B cell (primary cell): ENCODE data around the gene ZDHHC1. TPM values are rescaled to one million over a fixed set of nuclear protein-coding genes. Genes with fewer than 3 reads are reported as not detected.

Experiments
- ATAC-seq: fragments of 200-7000 bp; cut with Tn5 transposase; one replicate; pipeline ENCODE4 v1.10.0; 2021; ENCODE audit warnings: low read depth, mild to moderate bottlenecking, moderate number of reproducible peaks, moderate library complexity
- CTCF ChIA-PET: fragments of 350-600 bp; sonication (Branson Sonifier 250); formaldehyde crosslinking; loops from one replicate; lab custom pipeline; 2021; ENCODE audit warnings: antibody characterized with exemption, inconsistent platforms; lab: Charles Lee
- POLR2A ChIA-PET: fragments of 350-600 bp; sonication (Branson Sonifier 250); formaldehyde crosslinking; loops from one replicate; lab custom pipeline; 2021; ENCODE audit warnings: antibody characterized with exemption; lab: Charles Lee
- DNase-seq: peaks from one replicate; pipeline ENCODE4 v3.0.0; 2013
- H2AFZ ChIP-seq: 2 replicates; pipeline ENCODE4 v1.6.1; 2012; ENCODE audit warnings: mild to moderate bottlenecking, low read depth, low read length; ENCODE audit not compliant: insufficient read depth, poor library complexity, severe bottlenecking
- H3K27ac ChIP-seq, 2 donors: 1 replicate in 1 of 2; 2 replicates in 1 of 2; pipeline ENCODE4 v1.5.1; 2012 to 2013; ENCODE audit warnings: low read length in 2 of 2, mild to moderate bottlenecking in 2 of 2, moderate library complexity in 1 of 2
- H3K27me3 ChIP-seq, 4 experiments: fragments of 200-600 bp in 1 of 4; sonication (generic) in 1 of 4; replicated peaks in 1 of 4; 1 replicate in 2 of 4; 2 replicates in 2 of 4; pipeline versions ENCODE4 v1.6.1 to v1.7.0; 2013 to 2016; ENCODE audit warnings: low read length in 3 of 4, mild to moderate bottlenecking in 2 of 4, mixed read lengths in 1 of 4, moderate library complexity in 1 of 4; ENCODE audit not compliant: insufficient read depth in 4 of 4, control insufficient read depth in 3 of 4; ENCODE audit errors: control extremely low read depth in 1 of 4
- H3K36me3 ChIP-seq, 2 experiments: replicated peaks in 1 of 2; 1 replicate in 1 of 2; 2 replicates in 1 of 2; pipeline versions ENCODE4 v1.6.1 to v1.7.1; 2013; ENCODE audit warnings: low read length in 1 of 2; ENCODE audit not compliant: insufficient read depth in 2 of 2, control insufficient read depth in 1 of 2; ENCODE audit errors: control extremely low read depth in 1 of 2, extremely low read depth in 1 of 2
- H3K4me1 ChIP-seq, 2 donors: fragments of 200-600 bp in 1 of 2; sonication (generic) in 1 of 2; 1 replicate in 1 of 2; 2 replicates in 1 of 2; pipeline versions ENCODE4 v1.5.1 to v1.6.1; 2013 to 2017; ENCODE audit warnings: low read length in 2 of 2; ENCODE audit not compliant: control insufficient read depth in 2 of 2, insufficient read depth in 2 of 2
- H3K4me2 ChIP-seq: replicated peaks from 2 replicates; pipeline ENCODE3; 2012; ENCODE audit warnings: mild to moderate bottlenecking, low read depth, low read length; ENCODE audit not compliant: poor library complexity, severe bottlenecking
- H3K4me3 ChIP-seq, 5 experiments: fragments of 200-600 bp in 1 of 5; sonication (generic) in 1 of 5; 1 replicate in 3 of 5; 2 replicates in 2 of 5; pipeline versions ENCODE4 v1.5.1 to v1.7.0; 2011 to 2016; ENCODE audit warnings: low read length in 4 of 5, mild to moderate bottlenecking in 4 of 5, low read depth in 2 of 5, control low read depth in 1 of 5, moderate library complexity in 1 of 5; ENCODE audit not compliant: insufficient read depth in 1 of 5; ENCODE audit errors: control extremely low read depth in 1 of 5, extremely low read depth in 1 of 5
- H3K79me2 ChIP-seq: fragments of 200-600 bp; sonication (generic); one replicate; pipeline ENCODE4 v1.6.0; 2016; ENCODE audit warnings: low read length; ENCODE audit not compliant: control insufficient read depth, insufficient read depth
- H3K9ac ChIP-seq: fragments of 200-600 bp; sonication (generic); 2 replicates; pipeline ENCODE4 v1.6.1; 2017; ENCODE audit warnings: mild to moderate bottlenecking, low read length, moderate library complexity
- H3K9me3 ChIP-seq, 3 donors: one replicate each; pipeline versions ENCODE4 v1.6.1 to v1.7.1; 2013; ENCODE audit warnings: low read length in 2 of 3; ENCODE audit not compliant: control insufficient read depth in 2 of 3, insufficient read depth in 1 of 3; ENCODE audit errors: control extremely low read depth in 1 of 3
- H4K20me1 ChIP-seq: 2 replicates; pipeline ENCODE4 v1.6.0; 2012; ENCODE audit warnings: mild to moderate bottlenecking, low read length; ENCODE audit not compliant: insufficient read depth, control insufficient read depth, poor library complexity, severe bottlenecking
- H3K27ac Mint-ChIP-seq: one replicate; pipeline ENCODE4 v1.8.0; 2021; ENCODE audit warnings: mixed read lengths
- H3K27me3 Mint-ChIP-seq: one replicate; pipeline ENCODE4 v1.8.0; 2021; ENCODE audit warnings: mixed read lengths
- H3K4me1 Mint-ChIP-seq: one replicate; pipeline ENCODE4 v1.8.0; 2021; ENCODE audit warnings: mixed read lengths
- H3K4me3 Mint-ChIP-seq: one replicate; pipeline ENCODE4 v1.8.0; 2021; ENCODE audit warnings: mixed read lengths
- H3K9me3 Mint-ChIP-seq: one replicate; pipeline ENCODE4 v1.8.0; 2022; ENCODE audit warnings: mixed read lengths; ENCODE audit not compliant: insufficient read depth
- EZH2 ChIP-seq: IDR thresholded peaks from 2 replicates; pipeline ENCODE4 v1.6.1; 2012; ENCODE audit warnings: borderline replicate concordance, low read depth, mild to moderate bottlenecking, moderate library complexity, low read length; ENCODE audit not compliant: insufficient read depth, poor library complexity, severe bottlenecking
- WGBS: methylation state at CpG from one replicate; pipeline ENCODE4 v1.1.5; 2013; ENCODE audit warnings: missing lambda C conversion rate; ENCODE audit not compliant: insufficient coverage; 5-methylcytosine and 5-hydroxymethylcytosine counted together
- intact Hi-C: fragments of 100-400 bp; cut with micrococcal nuclease; formaldehyde crosslinking; loops from one replicate; pipeline ENCODE4 v1.10.0; 2022
- polyA plus RNA-seq: library from polyadenylated mRNA; depleted of rRNA; stranded (reverse); fragments of >200 nt; gene quantifications from 2 replicates; pipeline ENCODE4 v1.2.3, GENCODE V29; 2012
- total RNA-seq, 2 donors: library from RNA; stranded (reverse); fragments of 120-200 nt in 1 of 2; gene quantifications; 1 replicate in 1 of 2; 2 replicates in 1 of 2; pipeline versions ENCODE4 v1.2.3 to v1.2.4, GENCODE V29; 2013 to 2022
- TF ChIP-seq, protein P1 (sequence below): fragments of 200-600 bp; IDR thresholded peaks from one replicate; pipeline ENCODE4 v1.8.0; 2022; ENCODE audit warnings: antibody characterized with exemption, mild to moderate bottlenecking

Gene ZDHHC1
- total and polyA plus RNA-seq, 2 donors (not counting 1 experiment from before 2014, with no cell fraction given), result 0.58 to 2.8 TPM

DNA sequence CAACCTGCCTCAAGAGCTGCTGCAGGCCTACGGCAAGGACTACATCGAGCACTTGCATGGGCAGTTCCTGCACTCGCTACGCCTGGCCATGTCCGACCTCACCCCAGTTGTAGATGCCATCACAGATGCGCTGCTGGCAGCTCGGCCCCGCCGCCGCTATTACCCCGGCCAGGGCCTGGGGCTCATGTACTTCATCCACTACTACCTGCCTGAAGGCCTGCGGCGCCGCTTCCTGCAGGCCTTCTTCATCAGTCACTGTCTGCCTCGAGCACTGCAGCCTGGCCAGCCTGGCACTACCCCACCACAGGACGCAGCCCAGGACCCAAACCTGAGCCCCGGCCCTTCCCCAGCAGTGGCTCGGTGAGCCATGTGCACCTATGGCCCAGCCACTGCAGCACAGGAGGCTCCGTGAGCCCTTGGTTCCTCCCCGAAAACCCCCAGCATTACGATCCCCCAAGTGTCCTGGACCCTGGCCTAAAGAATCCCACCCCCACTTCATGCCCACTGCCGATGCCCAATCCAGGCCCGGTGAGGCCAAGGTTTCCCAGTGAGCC is 20.4 kb upstream of the ZDHHC1 start:
- peaks cover 0 to 3% (median under 1%) of the 10 kb centered on the region in 4 experiments for H3K27me3 ChIP-seq
- no peak overlapping the region for H3K9ac ChIP-seq
- no peak overlapping the region for H3K4me2 ChIP-seq
- TF ChIP-seq, protein P1, sequence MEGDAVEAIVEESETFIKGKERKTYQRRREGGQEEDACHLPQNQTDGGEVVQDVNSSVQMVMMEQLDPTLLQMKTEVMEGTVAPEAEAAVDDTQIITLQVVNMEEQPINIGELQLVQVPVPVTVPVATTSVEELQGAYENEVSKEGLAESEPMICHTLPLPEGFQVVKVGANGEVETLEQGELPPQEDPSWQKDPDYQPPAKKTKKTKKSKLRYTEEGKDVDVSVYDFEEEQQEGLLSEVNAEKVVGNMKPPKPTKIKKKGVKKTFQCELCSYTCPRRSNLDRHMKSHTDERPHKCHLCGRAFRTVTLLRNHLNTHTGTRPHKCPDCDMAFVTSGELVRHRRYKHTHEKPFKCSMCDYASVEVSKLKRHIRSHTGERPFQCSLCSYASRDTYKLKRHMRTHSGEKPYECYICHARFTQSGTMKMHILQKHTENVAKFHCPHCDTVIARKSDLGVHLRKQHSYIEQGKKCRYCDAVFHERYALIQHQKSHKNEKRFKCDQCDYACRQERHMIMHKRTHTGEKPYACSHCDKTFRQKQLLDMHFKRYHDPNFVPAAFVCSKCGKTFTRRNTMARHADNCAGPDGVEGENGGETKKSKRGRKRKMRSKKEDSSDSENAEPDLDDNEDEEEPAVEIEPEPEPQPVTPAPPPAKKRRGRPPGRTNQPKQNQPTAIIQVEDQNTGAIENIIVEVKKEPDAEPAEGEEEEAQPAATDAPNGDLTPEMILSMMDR, result no peak
- no peak for TF ChIP-seq EZH2
- ChIA-PET POLR2A (interaction anchor here (0.6 kb wide), 1 partner anchor 501 kb away, joined by 5 read pairs; no protein-coding TSS in a partner anchor), CTCF (no interaction called here)
- no peaks in the 10 kb centered on the region for H3K79me2 ChIP-seq
- WGBS, result 98% methylated on average over 23 of the region's 23 CpGs
- DNase-seq, result no peak
- Mint-ChIP-seq H3K4me1 (peaks cover 30% of the 10 kb centered on the region), H3K27me3 (peaks cover 6% of the 10 kb centered on the region), H3K27ac (peak overlapping the region; percentile 15), H3K4me3 (no peak overlapping the region), H3K9me3 (no peaks in the 10 kb centered on the region)
- no peak overlapping the region for H2AFZ ChIP-seq
- no peaks in the 10 kb centered on the region for H3K9me3 ChIP-seq
- intact Hi-C loops, result no loop called here
- peaks cover 0 to 37% of the 10 kb centered on the region in 2 experiments for H3K36me3 ChIP-seq
- H3K27ac ChIP-seq, result no peak overlapping the region
- peaks cover 13 to 21% of the 10 kb centered on the region in 2 donors for H3K4me1 ChIP-seq
- no peak for ATAC-seq
- peaks cover 4% of the 10 kb centered on the region for H4K20me1 ChIP-seq
- H3K4me3 ChIP-seq, result no peak overlapping the region

DNA sequence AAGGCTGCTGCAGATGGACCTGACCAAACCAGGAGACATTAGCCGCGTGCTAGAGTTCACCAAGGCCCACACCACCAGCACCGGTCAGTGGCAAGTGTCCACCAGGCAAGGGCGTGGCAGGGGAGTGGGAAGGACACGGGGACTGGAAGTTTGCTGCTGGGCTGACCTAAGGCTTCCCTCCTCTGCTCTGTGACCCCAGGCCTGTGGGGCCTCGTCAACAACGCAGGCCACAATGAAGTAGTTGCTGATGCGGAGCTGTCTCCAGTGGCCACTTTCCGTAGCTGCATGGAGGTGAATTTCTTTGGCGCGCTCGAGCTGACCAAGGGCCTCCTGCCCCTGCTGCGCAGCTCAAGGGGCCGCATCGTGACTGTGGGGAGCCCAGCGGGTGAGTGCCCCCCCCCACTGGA is 19.5 kb upstream of the ZDHHC1 start:
- no peak for TF ChIP-seq EZH2
- TF ChIP-seq, protein P1, result no peak
- H3K79me2 ChIP-seq, result no peaks in the 10 kb centered on the region
- H3K4me3 ChIP-seq, result no peak overlapping the region
- H3K27ac Mint-ChIP-seq, result peak overlapping the region; percentile 53
- H2AFZ ChIP-seq, result no peak overlapping the region
- DNase-seq (no peak), ATAC-seq (no peak)
- no peaks in the 10 kb centered on the region for H4K20me1 ChIP-seq
- H3K4me2 ChIP-seq, result peak overlapping the region; percentile 22
- no peak overlapping the region for H3K9ac ChIP-seq
- no peak overlapping the region for H3K4me3 Mint-ChIP-seq
- H3K36me3 ChIP-seq, result peaks cover 0 to 29% of the 10 kb centered on the region in 2 experiments
- ChIA-PET CTCF (interaction anchor here (0.6 to 1.8 kb wide), 2 partner anchors 12 to 460 kb away, joined by 3 to 5 read pairs; no protein-coding TSS in a partner anchor), POLR2A (interaction anchor here (0.5 to 0.6 kb wide), 2 partner anchors 282 to 1875 kb away, joined by 3 read pairs; no protein-coding TSS in a partner anchor)
- peaks cover 0 to 7% (median 3%) of the 10 kb centered on the region in 4 experiments for H3K27me3 ChIP-seq
- H3K27ac ChIP-seq, result no peak overlapping the region
- intact Hi-C loops, result no loop called here
- H3K4me1 ChIP-seq, result peaks cover 18 to 26% of the 10 kb centered on the region in 2 donors
- peaks cover 34% of the 10 kb centered on the region for H3K4me1 Mint-ChIP-seq
- 93% methylated on average over 14 of the region's 16 CpGs for WGBS
- no peaks in the 10 kb centered on the region for H3K9me3 ChIP-seq
- no peaks in the 10 kb centered on the region for H3K9me3 Mint-ChIP-seq
- peaks cover 9% of the 10 kb centered on the region for H3K27me3 Mint-ChIP-seq
